Prostate gland (tissue), 2 donors: ENCODE data around the gene TBC1D22B. TPM values are rescaled to one million over a fixed set of nuclear protein-coding genes. Genes with fewer than 3 reads are reported as not detected.

ENCODE experiments used
- DNase-seq: peaks from one replicate; pipeline ENCODE4 v3.0.0-alpha.2; 2019; ENCODE audit warnings: low spot score
- H3K27ac ChIP-seq, 2 donors: fragments of 200-600 bp; sonication (generic); 2 replicates each; pipeline ENCODE4 v1.5.1; 2017 to 2019
- H3K27me3 ChIP-seq: fragments of 200-600 bp; sonication (generic); replicated peaks from 2 replicates; pipeline ENCODE4 v1.5.1; 2019; ENCODE audit not compliant: insufficient read depth
- H3K36me3 ChIP-seq, 2 donors: fragments of 200-600 bp; sonication (generic); 1 replicate in 1 of 2; 2 replicates in 1 of 2; pipeline versions ENCODE4 v1.5.1 to v1.8.1; 2017 to 2019
- H3K4me1 ChIP-seq: fragments of 200-600 bp; sonication (generic); replicated peaks from 2 replicates; pipeline ENCODE4 v1.5.1; 2019
- H3K4me3 ChIP-seq, 2 donors: fragments of 200-600 bp; sonication (generic); 2 replicates each; pipeline ENCODE4 v1.5.1; 2017 to 2019
- H3K9me3 ChIP-seq: fragments of 200-600 bp; sonication (generic); 2 replicates; pipeline ENCODE4 v1.5.1; 2017
- POLR2A ChIP-seq: fragments of 450-650 bp; IDR thresholded peaks from one replicate; pipeline ENCODE4 v1.6.1; 2016; ENCODE audit warnings: antibody characterized with exemption, mild to moderate bottlenecking
- POLR2AphosphoS5 ChIP-seq: sonication (generic); formaldehyde crosslinking; IDR thresholded peaks from one replicate; pipeline ENCODE4 v1.6.1; 2017; ENCODE audit warnings: antibody characterized with exemption
- WGBS: methylation state at CpG from one replicate; pipeline ENCODE4 v1.1.5; 2018; 5-methylcytosine and 5-hydroxymethylcytosine counted together
- intact Hi-C: fragments of 100-400 bp; cut with DNase I; formaldehyde crosslinking; loops from one replicate; pipeline ENCODE4 v1.14.2; 2022
- total RNA-seq, 2 donors: library from RNA; depleted of rRNA; stranded (reverse); fragments of >200 nt; gene quantifications; one replicate each; pipeline ENCODE4 v1.1.0, GENCODE V29; 2016
- TF ChIP-seq, protein P1 (sequence below), 4 experiments: fragments of 200-600 bp in 2 of 4; fragments of 450-650 bp in 2 of 4; sonication (generic) in 2 of 4; IDR thresholded peaks; 1 replicate in 3 of 4; 2 replicates in 1 of 4; pipeline ENCODE4 v1.5.1; 2016 to 2019; ENCODE audit warnings: antibody characterized with exemption in 4 of 4, mild to moderate bottlenecking in 2 of 4, moderate library complexity in 2 of 4

TBC1D22B gene
- total RNA-seq, 2 donors from 2014 or later = 10.7 to 27.0 TPM

GRCh38 chr6:37298958-37299357 lies 41.4 kb downstream of the TBC1D22B start:
- Histone ChIP-seq H3K4me1 (no peaks in the 10 kb centered on the region), H3K9me3 (no peaks in the 10 kb centered on the region), H3K27ac (no peak overlapping the region), H3K4me3 (no peak overlapping the region), H3K27me3 (no peaks in the 10 kb centered on the region), H3K36me3 (no peaks in the 10 kb centered on the region)
- no peak for DNase-seq
- intact Hi-C loops = no loop called here
- TF ChIP-seq POLR2AphosphoS5 (no peak), POLR2A (no peak)
- TF ChIP-seq, protein P1, sequence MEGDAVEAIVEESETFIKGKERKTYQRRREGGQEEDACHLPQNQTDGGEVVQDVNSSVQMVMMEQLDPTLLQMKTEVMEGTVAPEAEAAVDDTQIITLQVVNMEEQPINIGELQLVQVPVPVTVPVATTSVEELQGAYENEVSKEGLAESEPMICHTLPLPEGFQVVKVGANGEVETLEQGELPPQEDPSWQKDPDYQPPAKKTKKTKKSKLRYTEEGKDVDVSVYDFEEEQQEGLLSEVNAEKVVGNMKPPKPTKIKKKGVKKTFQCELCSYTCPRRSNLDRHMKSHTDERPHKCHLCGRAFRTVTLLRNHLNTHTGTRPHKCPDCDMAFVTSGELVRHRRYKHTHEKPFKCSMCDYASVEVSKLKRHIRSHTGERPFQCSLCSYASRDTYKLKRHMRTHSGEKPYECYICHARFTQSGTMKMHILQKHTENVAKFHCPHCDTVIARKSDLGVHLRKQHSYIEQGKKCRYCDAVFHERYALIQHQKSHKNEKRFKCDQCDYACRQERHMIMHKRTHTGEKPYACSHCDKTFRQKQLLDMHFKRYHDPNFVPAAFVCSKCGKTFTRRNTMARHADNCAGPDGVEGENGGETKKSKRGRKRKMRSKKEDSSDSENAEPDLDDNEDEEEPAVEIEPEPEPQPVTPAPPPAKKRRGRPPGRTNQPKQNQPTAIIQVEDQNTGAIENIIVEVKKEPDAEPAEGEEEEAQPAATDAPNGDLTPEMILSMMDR (IDR thresholded peaks at IDR 0.05) = no peak

DNA sequence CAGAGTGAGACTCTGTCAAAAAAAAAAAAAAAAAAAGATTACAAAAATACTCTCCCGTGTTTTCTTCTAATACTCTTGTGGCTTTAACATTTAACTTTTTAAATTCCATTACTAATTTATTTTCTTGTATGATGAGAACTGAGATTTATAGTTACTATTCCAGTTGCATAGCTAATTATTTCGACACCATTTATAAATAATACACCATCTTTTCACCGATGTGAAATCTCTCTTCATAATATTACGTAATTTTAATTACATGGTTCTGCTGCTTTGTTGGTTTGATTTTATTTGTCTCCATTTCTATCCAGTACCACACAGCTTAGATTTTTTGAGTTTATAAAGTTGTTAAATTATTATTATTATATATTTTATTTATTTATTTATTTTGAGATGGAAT lies 42.4 kb downstream of the TBC1D22B start:
- Histone ChIP-seq H3K36me3 (no peaks in the 10 kb centered on the region), H3K27me3 (no peaks in the 10 kb centered on the region), H3K4me3 (no peak overlapping the region), H3K27ac (no peak overlapping the region), H3K4me1 (no peaks in the 10 kb centered on the region), H3K9me3 (no peaks in the 10 kb centered on the region)
- TF ChIP-seq, protein P1 (IDR thresholded peaks at IDR 0.05) = no peak
- TF ChIP-seq POLR2AphosphoS5 (no peak), POLR2A (no peak)
- no peak for DNase-seq
- 86% methylated on average over 4 of the region's 4 CpGs for WGBS
- intact Hi-C loops = no loop called here

DNA sequence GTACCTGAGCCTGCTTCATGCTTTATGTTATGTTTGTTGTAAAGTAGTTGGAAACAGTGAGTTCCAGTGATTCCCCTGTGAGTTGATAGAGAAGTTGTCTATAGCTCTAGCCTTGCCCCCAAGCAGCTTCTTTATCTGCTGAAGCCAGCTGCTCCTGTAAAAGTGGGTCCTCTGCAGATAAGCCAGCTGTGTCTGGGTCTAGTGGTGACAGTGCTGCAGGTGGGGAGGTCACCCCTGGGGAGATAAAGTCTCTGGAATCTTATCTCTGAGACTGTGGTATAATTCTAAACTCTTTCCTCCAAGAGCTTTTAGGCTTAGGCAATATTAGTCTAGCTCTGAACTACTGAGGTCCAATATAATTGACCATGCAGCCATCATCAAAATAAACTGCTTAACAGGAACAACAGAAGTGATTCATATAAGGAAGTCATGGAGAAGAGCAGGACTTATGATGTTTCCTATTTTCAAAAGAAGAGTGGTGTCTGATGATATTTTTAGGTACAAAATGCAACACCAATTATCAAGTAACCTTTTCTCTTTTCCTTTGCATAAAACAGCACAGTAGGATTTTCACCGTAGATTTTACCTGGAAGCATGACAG lies 44.6 kb downstream of the TBC1D22B start:
- H3K27ac ChIP-seq = no peak overlapping the region
- H3K4me1 ChIP-seq = no peaks in the 10 kb centered on the region
- WGBS = 97% methylated on average over 1 of the region's 1 CpG
- H3K4me3 ChIP-seq = no peak overlapping the region
- H3K36me3 ChIP-seq = no peaks in the 10 kb centered on the region
- DNase-seq = no peak
- TF ChIP-seq, protein P1 (IDR thresholded peaks at IDR 0.05) = no peak
- TF ChIP-seq POLR2AphosphoS5 = no peak
- no peak for TF ChIP-seq POLR2A
- intact Hi-C loops = no loop called here
- no peaks in the 10 kb centered on the region for H3K27me3 ChIP-seq
- H3K9me3 ChIP-seq = no peaks in the 10 kb centered on the region

- TF ChIP-seq POLR2A (no peak), POLR2AphosphoS5 (no peak)
- TF ChIP-seq, protein P1 (IDR thresholded peaks at IDR 0.05) = no peak
- Histone ChIP-seq H3K4me3 (no peak overlapping the region), H3K9me3 (no peaks in the 10 kb centered on the region), H3K27ac (no peak overlapping the region), H3K27me3 (no peaks in the 10 kb centered on the region), H3K4me1 (no peaks in the 10 kb centered on the region), H3K36me3 (no peaks in the 10 kb centered on the region)
- WGBS = 68% methylated on average over 6 of the region's 6 CpGs
- intact Hi-C loops = no loop called here
- no peak for DNase-seq
Measured at GRCh38 chr6:37303091-37303660, 45.6 kb downstream of the TBC1D22B start.

DNA sequence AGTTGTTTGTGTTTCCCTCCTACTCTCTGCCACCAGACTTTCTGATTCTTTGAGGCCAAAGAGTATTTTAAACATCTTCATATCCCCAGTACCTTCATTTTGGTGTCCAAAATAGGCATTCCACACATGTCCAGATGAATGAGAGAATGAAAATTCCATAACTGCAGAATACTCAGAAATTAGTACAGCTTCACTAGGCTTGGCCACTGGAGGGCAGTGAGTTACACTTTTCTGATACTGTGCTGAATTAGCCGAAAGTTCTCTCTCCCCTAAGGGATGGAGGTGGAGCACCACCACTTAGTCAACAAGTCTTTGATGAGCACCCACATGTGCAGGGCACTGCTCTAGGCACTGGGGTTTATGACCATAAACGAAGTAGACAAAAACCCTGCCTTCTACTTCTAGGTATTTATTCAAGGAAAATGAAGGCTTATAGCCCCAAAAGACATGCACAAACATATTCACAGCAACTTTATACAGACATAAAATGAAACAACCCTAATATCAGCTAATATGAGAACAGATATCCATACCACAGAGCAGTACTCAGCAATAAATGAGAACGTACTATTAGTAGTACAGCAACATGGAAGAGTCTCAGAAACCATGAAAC lies 46.4 kb downstream of the TBC1D22B start:
- no peaks in the 10 kb centered on the region for H3K36me3 ChIP-seq
- WGBS = 43% methylated on average over 3 of the region's 3 CpGs
- intact Hi-C loops = no loop called here
- no peaks in the 10 kb centered on the region for H3K9me3 ChIP-seq
- DNase-seq = no peak
- H3K27me3 ChIP-seq = no peaks in the 10 kb centered on the region
- TF ChIP-seq POLR2AphosphoS5 (no peak), POLR2A (no peak)
- TF ChIP-seq, protein P1 (IDR thresholded peaks at IDR 0.05) = peak in 2 of 4 experiments; percentile 29 to 55
- no peaks in the 10 kb centered on the region for H3K4me1 ChIP-seq
- no peak overlapping the region for H3K27ac ChIP-seq
- H3K4me3 ChIP-seq = no peak overlapping the region
